Measurements from ENCODE around the gene KCNRG. TPM values are rescaled to one million over a fixed set of nuclear protein-coding genes. Genes with fewer than 3 reads are reported as not detected.

The KCNRG gene
- total RNA-seq, 2 donors from 2014 or later: 0.30 to 0.40 TPM

DNA sequence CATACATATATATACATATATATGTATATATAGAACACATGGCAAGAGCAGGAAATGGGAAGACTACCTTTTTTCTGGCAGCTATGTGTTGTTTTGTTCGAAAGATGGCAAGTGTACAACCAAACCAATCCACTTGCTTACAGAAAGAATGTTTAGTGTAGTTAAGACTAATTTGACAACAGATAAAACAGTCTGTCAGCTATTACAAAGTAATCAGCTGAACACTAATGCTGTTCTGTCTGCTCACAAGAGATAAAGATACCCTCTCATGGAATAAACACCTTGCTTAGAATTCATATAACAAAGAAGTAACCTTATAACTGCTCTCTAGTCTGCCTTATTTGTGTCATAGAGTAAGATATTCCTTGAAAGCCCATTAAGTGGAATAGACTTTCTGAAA, 858 bp upstream of the KCNRG start:
- Histone ChIP-seq H3K27ac (no peak overlapping the region), H3K9me3 (no peaks in the 10 kb centered on the region), H3K4me3 (no peak overlapping the region), H3K36me3 (peaks cover 6% of the 10 kb centered on the region), H3K9ac (ENCODE audit: low read depth in 2 of 2, low read length in 2 of 2) (no peak overlapping the region), H3K27me3 (no peaks in the 10 kb centered on the region), H3K4me1 (no peaks in the 10 kb centered on the region)
- TF ChIP-seq CTCF (IDR thresholded peaks at IDR 0.05): no peak
- DNase-seq: no peak
- intact Hi-C loops (cut with DNase I): no loop called here

GRCh38 chr13:50015750-50016149, 506 bp downstream of the KCNRG start:
- peaks cover 5% of the 10 kb centered on the region for H3K36me3 ChIP-seq
- intact Hi-C loops (cut with DNase I): no loop called here

DNA sequence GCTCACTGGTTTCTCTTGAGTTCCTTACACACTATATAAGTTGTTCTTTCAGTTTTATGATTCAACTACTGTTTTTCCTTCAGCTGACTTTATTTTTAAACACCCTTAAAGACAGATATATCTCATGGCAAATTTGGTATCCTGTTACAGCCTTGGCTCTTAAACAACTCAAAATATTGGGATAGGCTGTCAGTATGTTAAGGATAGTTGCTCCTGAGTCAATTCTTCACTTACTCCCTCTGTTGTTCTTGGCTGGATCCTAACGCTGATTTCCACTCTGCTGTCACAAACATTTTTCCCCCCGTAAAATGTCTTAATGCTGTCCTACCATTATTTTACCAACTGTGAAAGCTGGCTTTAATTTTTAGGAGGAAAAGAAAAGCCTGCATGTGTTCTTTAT, 1.2 kb downstream of the KCNRG start:
- Histone ChIP-seq H3K9me3 (no peaks in the 10 kb centered on the region), H3K4me1 (no peaks in the 10 kb centered on the region), H3K36me3 (no peaks in the 10 kb centered on the region), H3K27ac (no peak overlapping the region), H3K9ac (ENCODE audit: low read depth in 2 of 2, low read length in 2 of 2) (no peak overlapping the region), H3K27me3 (no peaks in the 10 kb centered on the region), H3K4me3 (no peak overlapping the region)
- intact Hi-C loops (cut with DNase I): no loop called here
- no peak for DNase-seq
- no peak for TF ChIP-seq CTCF (IDR thresholded peaks at IDR 0.05)

More at GRCh38 chr13:50015750-50016149, 506 bp downstream of the KCNRG start:
- Histone ChIP-seq H3K27ac (no peak overlapping the region), H3K9ac (ENCODE audit: low read depth in 2 of 2, low read length in 2 of 2) (no peak overlapping the region), H3K4me1 (no peaks in the 10 kb centered on the region), H3K27me3 (no peaks in the 10 kb centered on the region), H3K4me3 (no peak overlapping the region), H3K9me3 (no peaks in the 10 kb centered on the region)
- DNase-seq: no peak
- TF ChIP-seq CTCF (IDR thresholded peaks at IDR 0.05): no peak

DNA sequence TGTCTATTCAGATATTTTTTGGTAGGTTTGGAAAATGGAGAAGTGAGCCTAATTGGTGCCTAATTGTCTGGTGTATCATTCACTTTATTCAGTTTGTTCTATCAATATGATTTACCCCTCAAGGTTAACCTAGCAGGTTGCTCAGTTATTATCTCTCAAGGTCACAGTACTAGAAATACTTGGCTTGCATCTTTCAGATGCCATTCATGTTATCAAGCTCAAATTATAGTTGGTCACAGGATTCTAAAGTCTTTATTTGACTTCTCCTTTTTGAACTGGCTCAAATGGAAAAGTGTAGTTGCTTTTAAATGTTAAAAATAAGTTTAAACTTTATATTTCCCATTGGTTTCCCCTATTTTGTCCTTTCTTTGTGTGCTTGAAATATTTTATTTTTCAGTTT, 2.6 kb downstream of the KCNRG start:
- Histone ChIP-seq H3K4me1 (no peaks in the 10 kb centered on the region), H3K9me3 (no peaks in the 10 kb centered on the region), H3K9ac (ENCODE audit: low read depth in 2 of 2, low read length in 2 of 2) (no peak overlapping the region), H3K4me3 (no peak overlapping the region), H3K27me3 (no peaks in the 10 kb centered on the region), H3K36me3 (no peaks in the 10 kb centered on the region), H3K27ac (no peak overlapping the region)
- no peak for DNase-seq
- no peak for TF ChIP-seq CTCF (IDR thresholded peaks at IDR 0.05)
- intact Hi-C loops (cut with DNase I): no loop called here

DNA sequence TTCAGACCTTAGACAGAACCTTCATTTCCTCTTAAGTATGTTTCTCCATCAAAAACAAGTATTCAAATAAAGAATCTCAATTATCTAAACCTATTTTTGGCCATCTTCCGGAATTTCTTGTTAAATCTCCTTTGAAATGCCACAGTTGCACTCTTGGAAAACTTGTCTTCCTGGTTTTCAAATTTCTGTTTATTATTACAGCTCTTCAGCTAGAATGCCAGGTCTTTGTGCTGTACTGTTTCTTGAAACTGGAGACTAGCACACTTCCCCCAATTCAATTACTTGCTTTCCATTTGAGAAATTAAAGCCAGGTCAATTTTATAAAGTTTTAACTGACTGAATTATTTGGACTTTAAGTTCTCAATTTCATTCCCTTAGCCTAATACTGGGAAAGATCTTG, 10.2 kb downstream of the KCNRG start:
- Histone ChIP-seq H3K4me3 (no peak overlapping the region), H3K4me1 (no peaks in the 10 kb centered on the region), H3K27ac (no peak overlapping the region), H3K36me3 (no peaks in the 10 kb centered on the region), H3K9me3 (no peaks in the 10 kb centered on the region), H3K27me3 (no peaks in the 10 kb centered on the region), H3K9ac (ENCODE audit: low read depth in 2 of 2, low read length in 2 of 2) (no peak overlapping the region)
- intact Hi-C loops (cut with DNase I): no loop called here
- DNase-seq: no peak
- TF ChIP-seq CTCF (IDR thresholded peaks at IDR 0.05): no peak

All from colonic mucosa (tissue), 4 donors.